Measurements from ENCODE around the gene RBMS1.

- TF ChIP-seq MAX (IDR thresholded peaks at IDR 0.05), result no peak
- no peak for TF ChIP-seq ZNF580 (CRISPR knock-in tag; IDR thresholded peaks at IDR 0.05; ENCODE audit: borderline replicate concordance, low read depth)
- no peak for TF ChIP-seq ZBTB43 (CRISPR knock-in tag; conservative IDR thresholded peaks at IDR 0.05)
- TF ChIP-seq ETV6 (CRISPR knock-in tag; conservative IDR thresholded peaks at IDR 0.05), result no peak
- TF ChIP-seq CTCF (CRISPR knock-in tag; IDR thresholded peaks at IDR 0.05), result no peak
- no peak for TF ChIP-seq STAT6 (CRISPR knock-in tag; IDR thresholded peaks at IDR 0.05; ENCODE audit: borderline replicate concordance)
- TF ChIP-seq PLSCR1 (CRISPR knock-in tag; IDR thresholded peaks at IDR 0.05; ENCODE audit: borderline replicate concordance), result no peak
- TF ChIP-seq HNF1A (IDR thresholded peaks at IDR 0.05; ENCODE audit: low read depth), result no peak
- TF ChIP-seq HNF1A (CRISPR knock-in tag; IDR thresholded peaks at IDR 0.05; ENCODE audit: borderline replicate concordance), result no peak
- no peak for TF ChIP-seq RELA (CRISPR knock-in tag; IDR thresholded peaks at IDR 0.05)
Observed at GRCh38 chr2:160288324-160288723, 205.3 kb downstream of the RBMS1 start.

Measured in HepG2 (cell line).